Measurements from ENCODE around the gene FBXO11. TPM values are rescaled to one million over a fixed set of nuclear protein-coding genes. Genes with fewer than 3 reads are reported as not detected.

Gene FBXO11
- total and polyA plus RNA-seq, 12 donors = 21.7 to 61.7 (median 46.6) TPM

- Histone ChIP-seq H3K36me3 (replicated peaks in 1 of 2) (no peaks in the 10 kb centered on the region), H3K4me1 (replicated peaks in 1 of 2) (no peaks in the 10 kb centered on the region), H3K4me3 (no peak overlapping the region), H3K27me3 (no peaks in the 10 kb centered on the region), H3K27ac (no peak overlapping the region), H3K9me3 (replicated peaks in 1 of 3) (peaks cover 0 to 7% (median 0%) of the 10 kb centered on the region in 3 donors)
- no peak for DNase-seq
- TF ChIP-seq POLR2A (IDR thresholded peaks at IDR 0.05) = no peak
- no peak for TF ChIP-seq CTCF (IDR thresholded peaks at IDR 0.05)
- intact Hi-C loops (cut with DNase I) = no loop called here
- 53 to 84% (median 79%) methylated on average over 1 to 2 of the region's 2 CpGs for WGBS, 4 donors
Measured at GRCh38 chr2:47744074-47744473, 162.2 kb downstream of the FBXO11 start.

- no peaks in the 10 kb centered on the region for H3K27me3 ChIP-seq
- WGBS, 4 donors = 58 to 64% (median 61%) methylated on average over 3 of the region's 3 CpGs
- intact Hi-C loops (cut with DNase I) = no loop called here
- no peaks in the 10 kb centered on the region for H3K4me1 ChIP-seq (replicated peaks in 1 of 2)
- TF ChIP-seq CTCF (IDR thresholded peaks at IDR 0.05) = no peak
- no peak for TF ChIP-seq POLR2A (IDR thresholded peaks at IDR 0.05)
- H3K4me3 ChIP-seq = no peak overlapping the region
- no peak for DNase-seq
- H3K9me3 ChIP-seq (replicated peaks in 1 of 3) = no peaks in the 10 kb centered on the region
- H3K36me3 ChIP-seq (replicated peaks in 1 of 2) = no peaks in the 10 kb centered on the region
- no peak overlapping the region for H3K27ac ChIP-seq
Measured at GRCh38 chr2:47741637-47742036, 164.7 kb downstream of the FBXO11 start.

GRCh38 chr2:47741101-47741500 is 165.2 kb downstream of the FBXO11 start:
- Histone ChIP-seq H3K27ac (no peak overlapping the region), H3K4me3 (no peak overlapping the region), H3K4me1 (replicated peaks in 1 of 2) (no peaks in the 10 kb centered on the region), H3K27me3 (no peaks in the 10 kb centered on the region), H3K36me3 (replicated peaks in 1 of 2) (no peaks in the 10 kb centered on the region), H3K9me3 (replicated peaks in 1 of 3) (no peaks in the 10 kb centered on the region)
- TF ChIP-seq POLR2A (IDR thresholded peaks at IDR 0.05) (no peak), CTCF (IDR thresholded peaks at IDR 0.05) (no peak)
- intact Hi-C loops (cut with DNase I) = no loop called here
- 59 to 68% (median 65%) methylated on average over 3 of the region's 3 CpGs for WGBS, 4 donors
- DNase-seq = no peak

Small RNA genes lying within 50 kb of the gene (small RNA-seq; reads per million reads assigned to genes)
- gene RF00026 = 0 reads per million in 2 donors
- gene RPL36AP15 = 0 reads per million in 2 donors

Other genes with a start within 250 kb of the FBXO11 start
- gene MSH6, start 123.4 kb downstream of the FBXO11 start, total RNA-seq = 100 to 1,000 TPM in 1 of 9 donors, 10 to 100 TPM in 8; 38.6 to 119 (median 58.4) TPM
- gene MSH6, start 123.4 kb downstream of the FBXO11 start, polyA plus RNA-seq = 100 to 1,000 TPM in 1 of 3 donors, 10 to 100 TPM in 1, 1 to 10 TPM in 1; 9.6 to 103 (median 12.4) TPM

All from adrenal gland (tissue), 12 donors.